Astrocyte (in vitro differentiated cells and primary cell): ENCODE results near the gene TP53RK. TPM values are rescaled to one million over a fixed set of nuclear protein-coding genes. Genes with fewer than 3 reads are reported as not detected.

Experiments
- DNase-seq: peaks from one replicate; pipeline ENCODE4 v3.0.0-alpha.2; 2010; ENCODE audit warnings: low read depth
- FAIRE-seq: peaks from 2 replicates; lab custom pipeline; 2011; peaks lifted over from hg19 to GRCh38; lab: Jason Lieb, UNC
- H2AFZ ChIP-seq: 2 replicates; pipeline ENCODE4 v1.6.0; 2012; ENCODE audit warnings: low read depth, low read length, inconsistent platforms
- H3K27ac ChIP-seq: 2 replicates; pipeline ENCODE4 v1.5.1; 2011; ENCODE audit warnings: low read depth, low read length, inconsistent platforms
- H3K27me3 ChIP-seq: 2 replicates; pipeline ENCODE4 v1.6.0; 2011; ENCODE audit warnings: low read length, inconsistent platforms; ENCODE audit not compliant: insufficient read depth
- H3K36me3 ChIP-seq: 2 replicates; pipeline ENCODE4 v1.5.1; 2011; ENCODE audit warnings: low read length, inconsistent platforms; ENCODE audit not compliant: insufficient read depth
- H3K4me1 ChIP-seq: 2 replicates; pipeline ENCODE4 v1.5.1; 2011; ENCODE audit warnings: low read length, inconsistent platforms; ENCODE audit not compliant: insufficient read depth
- H3K4me2 ChIP-seq: 2 replicates; pipeline ENCODE4 v1.6.0; 2012; ENCODE audit warnings: low read length, inconsistent platforms
- H3K4me3 ChIP-seq: 2 replicates; pipeline ENCODE4 v1.5.1; 2011; ENCODE audit warnings: low read depth, mild to moderate bottlenecking, low read length, inconsistent platforms; ENCODE audit not compliant: insufficient read depth
- H3K79me2 ChIP-seq: 2 replicates; pipeline ENCODE4 v1.6.0; 2012; ENCODE audit warnings: mild to moderate bottlenecking, low read length, inconsistent platforms; ENCODE audit not compliant: insufficient read depth
- H3K9ac ChIP-seq: 2 replicates; pipeline ENCODE4 v1.6.0; 2012; ENCODE audit warnings: mild to moderate bottlenecking, low read length, inconsistent platforms
- H3K9me3 ChIP-seq: 2 replicates; pipeline ENCODE4 v1.5.1; 2012; ENCODE audit warnings: low read depth, mild to moderate bottlenecking, low read length, inconsistent platforms; ENCODE audit not compliant: insufficient read depth
- H4K20me1 ChIP-seq: 2 replicates; pipeline ENCODE4 v1.6.0; 2012; ENCODE audit warnings: low read length, inconsistent platforms; ENCODE audit not compliant: insufficient read depth
- H3K27ac Mint-ChIP-seq: one replicate; pipeline ENCODE4 v1.8.0; 2021; ENCODE audit warnings: mild to moderate bottlenecking, mixed read lengths; ENCODE audit not compliant: unreplicated experiment
- H3K27me3 Mint-ChIP-seq: one replicate; pipeline ENCODE4 v1.8.0; 2021; ENCODE audit warnings: low read depth, mixed read lengths; ENCODE audit not compliant: unreplicated experiment
- H3K36me3 Mint-ChIP-seq: one replicate; pipeline ENCODE4 v1.8.0; 2021; ENCODE audit warnings: low read depth, mixed read lengths; ENCODE audit not compliant: unreplicated experiment
- H3K4me1 Mint-ChIP-seq: one replicate; pipeline ENCODE4 v1.8.0; 2021; ENCODE audit warnings: low read depth, mixed read lengths; ENCODE audit not compliant: unreplicated experiment
- H3K4me3 Mint-ChIP-seq: one replicate; pipeline ENCODE4 v1.8.0; 2021; ENCODE audit warnings: mild to moderate bottlenecking, moderate library complexity, mixed read lengths; ENCODE audit not compliant: unreplicated experiment
- H3K9me3 Mint-ChIP-seq: one replicate; pipeline ENCODE4 v1.8.0; 2021; ENCODE audit warnings: mild to moderate bottlenecking, mixed read lengths; ENCODE audit not compliant: unreplicated experiment
- CTCF ChIP-seq: IDR thresholded peaks from 2 replicates; pipeline ENCODE4 v1.5.1; 2011; ENCODE audit warnings: low read depth, mild to moderate bottlenecking, inconsistent platforms, low read length, moderate library complexity; ENCODE audit not compliant: insufficient read depth
- EZH2 ChIP-seq: IDR thresholded peaks from 2 replicates; pipeline ENCODE4 v1.6.1; 2012; ENCODE audit warnings: mild to moderate bottlenecking, low read length, inconsistent platforms; ENCODE audit not compliant: insufficient read depth
- total RNA-seq: library from RNA; stranded (reverse); gene quantifications from 2 replicates; pipeline ENCODE4 v1.2.1, GENCODE V29; 2021

TP53RK gene
- total RNA-seq, 1 donor from 2014 or later: 16.0 TPM

- Histone ChIP-seq H4K20me1 (peaks cover 29% of the 10 kb centered on the region), H3K79me2 (peaks cover 39% of the 10 kb centered on the region), H3K36me3 (no peaks in the 10 kb centered on the region), H3K4me3 (no peak overlapping the region), H3K27me3 (no peaks in the 10 kb centered on the region), H2AFZ (no peak overlapping the region), H3K9me3 (no peaks in the 10 kb centered on the region), H3K27ac (no peak overlapping the region), H3K4me2 (no peak overlapping the region), H3K4me1 (peaks cover 17% of the 10 kb centered on the region), H3K9ac (no peak overlapping the region)
- DNase-seq (no peak), FAIRE-seq (no peak)
- H3K9me3 Mint-ChIP-seq: peaks cover 3% of the 10 kb centered on the region
- peaks cover 11% of the 10 kb centered on the region for H3K4me1 Mint-ChIP-seq
- H3K4me3 Mint-ChIP-seq: no peak overlapping the region
- H3K27me3 Mint-ChIP-seq: peaks cover 3% of the 10 kb centered on the region
- TF ChIP-seq EZH2 (no peak), CTCF (no peak)
- H3K27ac Mint-ChIP-seq: no peak overlapping the region
- H3K36me3 Mint-ChIP-seq: peaks cover 8% of the 10 kb centered on the region
Observed at GRCh38 chr20:46712056-46712636, 22.9 kb upstream of the TP53RK start.

GRCh38 chr20:46710153-46710913 is 21.1 kb upstream of the TP53RK start:
- no peaks in the 10 kb centered on the region for H3K27me3 ChIP-seq
- peaks cover 3% of the 10 kb centered on the region for H3K27me3 Mint-ChIP-seq
- DNase-seq: no peak
- FAIRE-seq: no peak
- peak overlapping the region; percentile 98 for H3K4me2 ChIP-seq
- H3K36me3 ChIP-seq: no peaks in the 10 kb centered on the region
- TF ChIP-seq EZH2: no peak
- no peak for TF ChIP-seq CTCF
- H3K9me3 ChIP-seq: no peaks in the 10 kb centered on the region
- peak overlapping the region; percentile 90 for H2AFZ ChIP-seq
- H3K4me1 Mint-ChIP-seq: peaks cover 8% of the 10 kb centered on the region
- peak overlapping the region; percentile 62 for H3K27ac ChIP-seq
- H3K79me2 ChIP-seq: peaks cover 39% of the 10 kb centered on the region
- peak overlapping the region; percentile 93 for H3K9ac ChIP-seq
- peaks cover 16% of the 10 kb centered on the region for H3K4me1 ChIP-seq
- peaks cover 8% of the 10 kb centered on the region for H3K36me3 Mint-ChIP-seq
- H4K20me1 ChIP-seq: peaks cover 26% of the 10 kb centered on the region
- peak overlapping the region; percentile 41 for H3K27ac Mint-ChIP-seq
- peak overlapping the region; percentile 85 for H3K4me3 ChIP-seq
- peaks cover 6% of the 10 kb centered on the region for H3K9me3 Mint-ChIP-seq
- H3K4me3 Mint-ChIP-seq: peak overlapping the region; percentile 89
